OCI-LY7 (cell line): ENCODE data around the gene PCCA.

Experiments used
- EZH2phosphoT487 ChIP-seq: fragments of 200-600 bp; sonication (generic); IDR thresholded peaks from 2 replicates; pipeline ENCODE4 v1.6.1; 2018; ENCODE audit warnings: low read depth, borderline replicate concordance, mild to moderate bottlenecking, mixed run types, antibody characterized with exemption, low read length, moderate library complexity, mixed read lengths
- TF ChIP-seq, protein P1 (sequence below): fragments of 200-600 bp; sonication (generic); conservative IDR thresholded peaks from 2 replicates; pipeline ENCODE4 v1.5.1; 2014; ENCODE audit warnings: mild to moderate bottlenecking, antibody characterized with exemption, low read length, moderate library complexity, mixed read lengths

DNA sequence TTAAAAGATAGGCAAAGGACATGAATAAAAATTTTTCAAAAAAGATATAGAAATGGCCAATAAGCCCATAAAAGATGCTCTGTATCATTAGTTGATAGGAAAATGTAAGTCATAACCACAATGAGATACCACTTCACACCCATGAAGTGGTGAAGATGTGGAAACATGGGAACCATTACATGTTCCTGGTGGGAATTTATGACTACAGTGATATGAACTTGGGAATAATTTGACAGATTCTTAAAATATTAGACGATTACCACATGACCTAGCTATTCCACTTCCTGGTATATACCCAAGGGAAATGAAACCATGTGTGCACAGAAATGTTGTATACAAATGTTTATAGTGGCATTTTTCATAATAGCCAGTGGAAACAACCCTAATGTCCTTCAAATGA is 267.5 kb downstream of the PCCA start:
- TF ChIP-seq, protein P1, sequence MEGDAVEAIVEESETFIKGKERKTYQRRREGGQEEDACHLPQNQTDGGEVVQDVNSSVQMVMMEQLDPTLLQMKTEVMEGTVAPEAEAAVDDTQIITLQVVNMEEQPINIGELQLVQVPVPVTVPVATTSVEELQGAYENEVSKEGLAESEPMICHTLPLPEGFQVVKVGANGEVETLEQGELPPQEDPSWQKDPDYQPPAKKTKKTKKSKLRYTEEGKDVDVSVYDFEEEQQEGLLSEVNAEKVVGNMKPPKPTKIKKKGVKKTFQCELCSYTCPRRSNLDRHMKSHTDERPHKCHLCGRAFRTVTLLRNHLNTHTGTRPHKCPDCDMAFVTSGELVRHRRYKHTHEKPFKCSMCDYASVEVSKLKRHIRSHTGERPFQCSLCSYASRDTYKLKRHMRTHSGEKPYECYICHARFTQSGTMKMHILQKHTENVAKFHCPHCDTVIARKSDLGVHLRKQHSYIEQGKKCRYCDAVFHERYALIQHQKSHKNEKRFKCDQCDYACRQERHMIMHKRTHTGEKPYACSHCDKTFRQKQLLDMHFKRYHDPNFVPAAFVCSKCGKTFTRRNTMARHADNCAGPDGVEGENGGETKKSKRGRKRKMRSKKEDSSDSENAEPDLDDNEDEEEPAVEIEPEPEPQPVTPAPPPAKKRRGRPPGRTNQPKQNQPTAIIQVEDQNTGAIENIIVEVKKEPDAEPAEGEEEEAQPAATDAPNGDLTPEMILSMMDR = no peak
- no peak for TF ChIP-seq EZH2phosphoT487
